Ishikawa (cell line): ENCODE results near the gene ADTRP.

Source experiments
- CEBPB ChIP-seq: IDR thresholded peaks from 2 replicates; pipeline ENCODE4 v1.6.1; 2012
- CREB1 ChIP-seq: IDR thresholded peaks from 2 replicates; pipeline ENCODE4 v1.6.1; 2012; ENCODE audit warnings: low read depth
- EGR1 ChIP-seq: IDR thresholded peaks from 2 replicates; pipeline ENCODE4 v1.6.1; 2012
- EP300 ChIP-seq: IDR thresholded peaks from 2 replicates; pipeline ENCODE4 v1.6.1; 2012; ENCODE audit warnings: borderline replicate concordance
- FOXM1 ChIP-seq: IDR thresholded peaks from 2 replicates; pipeline ENCODE4 v1.6.1; 2012; ENCODE audit warnings: low read depth, borderline replicate concordance
- MAX ChIP-seq: IDR thresholded peaks from 2 replicates; pipeline ENCODE4 v1.6.1; 2012
- NFIC ChIP-seq: IDR thresholded peaks from 2 replicates; pipeline ENCODE4 v1.6.1; 2012
- RAD21 ChIP-seq: IDR thresholded peaks from 2 replicates; pipeline ENCODE4 v1.6.1; 2012; ENCODE audit warnings: low read depth
- REST ChIP-seq: IDR thresholded peaks from 2 replicates; pipeline ENCODE4 v1.6.1; 2012; ENCODE audit warnings: low read depth, mild to moderate bottlenecking
- TAF1 ChIP-seq: IDR thresholded peaks from 2 replicates; pipeline ENCODE4 v1.6.1; 2012; ENCODE audit warnings: low read depth, mild to moderate bottlenecking
- TCF12 ChIP-seq: IDR thresholded peaks from 2 replicates; pipeline ENCODE4 v1.6.1; 2012; ENCODE audit warnings: low read depth
- TEAD4 ChIP-seq: IDR thresholded peaks from 2 replicates; pipeline ENCODE4 v1.6.1; 2012
- USF1 ChIP-seq: IDR thresholded peaks from 2 replicates; pipeline ENCODE4 v1.6.1; 2012
- YY1 ChIP-seq: IDR thresholded peaks from 2 replicates; pipeline ENCODE4 v1.6.1; 2012; ENCODE audit warnings: low read depth
- ZBTB7A ChIP-seq: IDR thresholded peaks from 2 replicates; pipeline ENCODE4 v1.6.1; 2012; ENCODE audit warnings: low read depth

ADTRP gene

GRCh38 chr6:11727998-11728961 lies 50.3 kb downstream of the ADTRP start:
- no peak for TF ChIP-seq CREB1
- TF ChIP-seq FOXM1: no peak
- no peak for TF ChIP-seq TAF1
- TF ChIP-seq MAX: no peak
- no peak for TF ChIP-seq TCF12
- TF ChIP-seq CEBPB: no peak
- TF ChIP-seq NFIC: no peak
- TF ChIP-seq EP300: no peak
- TF ChIP-seq TEAD4: no peak
- no peak for TF ChIP-seq REST
- TF ChIP-seq ZBTB7A: no peak
- no peak for TF ChIP-seq YY1
- no peak for TF ChIP-seq RAD21
- no peak for TF ChIP-seq EGR1
- no peak for TF ChIP-seq USF1

- TF ChIP-seq USF1 (no peak), REST (no peak), EGR1 (no peak), CREB1 (no peak), CEBPB (no peak), FOXM1 (no peak), NFIC (no peak), TAF1 (no peak), RAD21 (no peak)
Measured at GRCh38 chr6:11727346-11727997, 51.1 kb downstream of the ADTRP start.

GRCh38 chr6:11724286-11724685 lies 54.3 kb downstream of the ADTRP start:
- TF ChIP-seq REST (no peak), TEAD4 (no peak), CREB1 (no peak), CEBPB (no peak), YY1 (no peak), TCF12 (no peak), FOXM1 (no peak)

GRCh38 chr6:11722805-11723631 lies 55.6 kb downstream of the ADTRP start:
- TF ChIP-seq MAX: no peak
